SK-N-SH treated with all-trans-retinoic acid at 6 μM for 48 hours (cell line): ENCODE results near the gene LCE1E.

Source experiments
- ATAC-seq: fragments of 200-7000 bp; cut with Tn5 transposase; 3 replicates; pipeline ENCODE4 v1.9.1; 2020; ENCODE audit warnings: mild to moderate bottlenecking, moderate library complexity
- ARNTL ChIP-seq: fragments of 450-650 bp; formaldehyde crosslinking; IDR thresholded peaks from 2 replicates; pipeline ENCODE4 v1.5.0; 2020; ENCODE audit warnings: low read depth, mild to moderate bottlenecking, moderate library complexity, borderline replicate concordance
- BACH2 ChIP-seq: fragments of 250-450 bp; sonication (Bioruptor Pico); IDR thresholded peaks from 2 replicates; pipeline ENCODE4 v1.9.0; 2021; ENCODE audit warnings: mild to moderate bottlenecking, borderline replicate concordance
- CSDC2 ChIP-seq: fragments of 250-450 bp; sonication (Bioruptor Pico); IDR thresholded peaks from 2 replicates; pipeline ENCODE4 v1.5.0; 2020; ENCODE audit warnings: mild to moderate bottlenecking, moderate library complexity
- CSRNP3 ChIP-seq: fragments of 250-450 bp; sonication (Bioruptor Pico); IDR thresholded peaks from 2 replicates; pipeline ENCODE4 v1.5.1; 2021; ENCODE audit warnings: mild to moderate bottlenecking, moderate library complexity
- ESRRG ChIP-seq: fragments of 250-450 bp; sonication (Bioruptor Pico); IDR thresholded peaks from 2 replicates; pipeline ENCODE4 v1.6.1; 2021; ENCODE audit warnings: mild to moderate bottlenecking
- GLIS3 ChIP-seq: fragments of 250-450 bp; sonication (Bioruptor Pico); IDR thresholded peaks from 2 replicates; pipeline ENCODE4 v1.5.0; 2020; ENCODE audit warnings: mild to moderate bottlenecking, moderate library complexity
- ISL1 ChIP-seq: fragments of 250-450 bp; sonication (Bioruptor Pico); IDR thresholded peaks from 2 replicates; pipeline ENCODE4 v2.1.2; 2022; ENCODE audit warnings: mild to moderate bottlenecking, moderate library complexity
- OSR1 ChIP-seq: fragments of 250-450 bp; sonication (Bioruptor Pico); IDR thresholded peaks from 2 replicates; pipeline ENCODE4 v1.8.0; 2022; ENCODE audit warnings: moderate library complexity, mild to moderate bottlenecking, inconsistent platforms
- PPARA ChIP-seq: fragments of 250-450 bp; sonication (Bioruptor Pico); IDR thresholded peaks from 2 replicates; pipeline ENCODE4 v1.5.0; 2020; ENCODE audit warnings: mild to moderate bottlenecking, borderline replicate concordance
- RARB ChIP-seq: fragments of 250-450 bp; sonication (Bioruptor Pico); IDR thresholded peaks from 2 replicates; pipeline ENCODE4 v1.8.0; 2021; ENCODE audit warnings: mild to moderate bottlenecking, moderate library complexity
- TOX ChIP-seq: fragments of 250-450 bp; sonication (Bioruptor Pico); IDR thresholded peaks from 2 replicates; pipeline ENCODE4 v1.8.0; 2021; ENCODE audit warnings: mild to moderate bottlenecking, moderate library complexity, borderline replicate concordance
- ZC3H10 ChIP-seq: fragments of 250-450 bp; sonication (Bioruptor Pico); IDR thresholded peaks from 2 replicates; pipeline ENCODE4 v1.5.1; 2021; ENCODE audit warnings: mild to moderate bottlenecking, moderate library complexity
- ZFP3 ChIP-seq: fragments of 250-450 bp; sonication (Bioruptor Pico); IDR thresholded peaks from 2 replicates; pipeline ENCODE4 v1.5.0; 2020; ENCODE audit warnings: mild to moderate bottlenecking, moderate library complexity
- ZFP30 ChIP-seq: fragments of 450-650 bp; formaldehyde crosslinking; IDR thresholded peaks from 2 replicates; pipeline ENCODE4 v1.5.0; 2022; ENCODE audit warnings: mild to moderate bottlenecking, moderate library complexity
- ZNF565 ChIP-seq: fragments of 450-650 bp; formaldehyde crosslinking; conservative IDR thresholded peaks from 2 replicates; pipeline ENCODE4 v1.5.0; 2020; ENCODE audit warnings: low read depth, mild to moderate bottlenecking, moderate library complexity
- ZNF70 ChIP-seq: fragments of 450-650 bp; formaldehyde crosslinking; IDR thresholded peaks from 2 replicates; pipeline ENCODE4 v1.5.0; 2020; ENCODE audit warnings: mild to moderate bottlenecking, moderate library complexity
- ZNF8 ChIP-seq: fragments of 450-650 bp; formaldehyde crosslinking; IDR thresholded peaks from 2 replicates; pipeline ENCODE4 v1.5.0; 2020; ENCODE audit warnings: mild to moderate bottlenecking, moderate library complexity
- TF ChIP-seq, protein P1 (sequence below): fragments of 250-450 bp; sonication (Bioruptor Pico); IDR thresholded peaks from 2 replicates; pipeline ENCODE4 v1.8.0; 2020; ENCODE audit warnings: mild to moderate bottlenecking, moderate library complexity, borderline replicate concordance
- TF ChIP-seq, protein P2 (sequence below): fragments of 250-450 bp; sonication (Bioruptor Pico); IDR thresholded peaks from 2 replicates; pipeline ENCODE4 v1.8.0; 2021; ENCODE audit warnings: low read depth, mild to moderate bottlenecking, moderate library complexity, borderline replicate concordance
- TF ChIP-seq, protein P3 (sequence below): fragments of 250-450 bp; sonication (Bioruptor Pico); IDR thresholded peaks from 2 replicates; pipeline ENCODE4 v1.5.0; 2020; ENCODE audit warnings: mild to moderate bottlenecking, moderate library complexity
- TF ChIP-seq, protein P4 (sequence below): fragments of 250-450 bp; sonication (Bioruptor Pico); IDR thresholded peaks from 2 replicates; pipeline ENCODE4 v1.5.1; 2020; ENCODE audit warnings: low read depth, mild to moderate bottlenecking, moderate library complexity

The LCE1E gene

GRCh38 chr1:152757747-152758146 is 28.3 kb upstream of the LCE1E start, which contains the start of gene KPRP (continued):
- TF ChIP-seq, protein P1, sequence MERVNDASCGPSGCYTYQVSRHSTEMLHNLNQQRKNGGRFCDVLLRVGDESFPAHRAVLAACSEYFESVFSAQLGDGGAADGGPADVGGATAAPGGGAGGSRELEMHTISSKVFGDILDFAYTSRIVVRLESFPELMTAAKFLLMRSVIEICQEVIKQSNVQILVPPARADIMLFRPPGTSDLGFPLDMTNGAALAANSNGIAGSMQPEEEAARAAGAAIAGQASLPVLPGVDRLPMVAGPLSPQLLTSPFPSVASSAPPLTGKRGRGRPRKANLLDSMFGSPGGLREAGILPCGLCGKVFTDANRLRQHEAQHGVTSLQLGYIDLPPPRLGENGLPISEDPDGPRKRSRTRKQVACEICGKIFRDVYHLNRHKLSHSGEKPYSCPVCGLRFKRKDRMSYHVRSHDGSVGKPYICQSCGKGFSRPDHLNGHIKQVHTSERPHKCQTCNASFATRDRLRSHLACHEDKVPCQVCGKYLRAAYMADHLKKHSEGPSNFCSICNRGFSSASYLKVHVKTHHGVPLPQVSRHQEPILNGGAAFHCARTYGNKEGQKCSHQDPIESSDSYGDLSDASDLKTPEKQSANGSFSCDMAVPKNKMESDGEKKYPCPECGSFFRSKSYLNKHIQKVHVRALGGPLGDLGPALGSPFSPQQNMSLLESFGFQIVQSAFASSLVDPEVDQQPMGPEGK (CRISPR knock-in tag): no peak
- TF ChIP-seq ZFP3 (CRISPR knock-in tag) (no peak), ARNTL (CRISPR knock-in tag) (no peak)

- no peak for ATAC-seq
- TF ChIP-seq TOX (CRISPR knock-in tag) (no peak), ZC3H10 (no peak), BACH2 (CRISPR knock-in tag) (no peak), CSDC2 (CRISPR knock-in tag) (no peak), ZNF8 (CRISPR knock-in tag) (no peak)
- TF ChIP-seq, protein P2, sequence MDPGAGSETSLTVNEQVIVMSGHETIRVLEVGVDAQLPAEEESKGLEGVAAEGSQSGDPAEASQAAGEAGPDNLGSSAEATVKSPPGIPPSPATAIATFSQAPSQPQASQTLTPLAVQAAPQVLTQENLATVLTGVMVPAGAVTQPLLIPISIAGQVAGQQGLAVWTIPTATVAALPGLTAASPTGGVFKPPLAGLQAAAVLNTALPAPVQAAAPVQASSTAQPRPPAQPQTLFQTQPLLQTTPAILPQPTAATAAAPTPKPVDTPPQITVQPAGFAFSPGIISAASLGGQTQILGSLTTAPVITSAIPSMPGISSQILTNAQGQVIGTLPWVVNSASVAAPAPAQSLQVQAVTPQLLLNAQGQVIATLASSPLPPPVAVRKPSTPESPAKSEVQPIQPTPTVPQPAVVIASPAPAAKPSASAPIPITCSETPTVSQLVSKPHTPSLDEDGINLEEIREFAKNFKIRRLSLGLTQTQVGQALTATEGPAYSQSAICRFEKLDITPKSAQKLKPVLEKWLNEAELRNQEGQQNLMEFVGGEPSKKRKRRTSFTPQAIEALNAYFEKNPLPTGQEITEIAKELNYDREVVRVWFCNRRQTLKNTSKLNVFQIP: no peak
- TF ChIP-seq, all 23 proteins: peak for 0
These were observed 27.4 kb upstream of the LCE1E start for GRCh38 chr1:152758636-152759035.

- TF ChIP-seq ESRRG (CRISPR knock-in tag): no peak
- no peak for TF ChIP-seq CSRNP3 (CRISPR knock-in tag)
- TF ChIP-seq BACH2 (CRISPR knock-in tag): no peak
- TF ChIP-seq PPARA (CRISPR knock-in tag): no peak
- TF ChIP-seq, protein P2: no peak
- TF ChIP-seq GLIS3 (CRISPR knock-in tag): no peak
- no peak for TF ChIP-seq RARB (CRISPR knock-in tag)
- no peak for TF ChIP-seq ISL1
- TF ChIP-seq ZFP30 (CRISPR knock-in tag): no peak
- TF ChIP-seq, protein P3, sequence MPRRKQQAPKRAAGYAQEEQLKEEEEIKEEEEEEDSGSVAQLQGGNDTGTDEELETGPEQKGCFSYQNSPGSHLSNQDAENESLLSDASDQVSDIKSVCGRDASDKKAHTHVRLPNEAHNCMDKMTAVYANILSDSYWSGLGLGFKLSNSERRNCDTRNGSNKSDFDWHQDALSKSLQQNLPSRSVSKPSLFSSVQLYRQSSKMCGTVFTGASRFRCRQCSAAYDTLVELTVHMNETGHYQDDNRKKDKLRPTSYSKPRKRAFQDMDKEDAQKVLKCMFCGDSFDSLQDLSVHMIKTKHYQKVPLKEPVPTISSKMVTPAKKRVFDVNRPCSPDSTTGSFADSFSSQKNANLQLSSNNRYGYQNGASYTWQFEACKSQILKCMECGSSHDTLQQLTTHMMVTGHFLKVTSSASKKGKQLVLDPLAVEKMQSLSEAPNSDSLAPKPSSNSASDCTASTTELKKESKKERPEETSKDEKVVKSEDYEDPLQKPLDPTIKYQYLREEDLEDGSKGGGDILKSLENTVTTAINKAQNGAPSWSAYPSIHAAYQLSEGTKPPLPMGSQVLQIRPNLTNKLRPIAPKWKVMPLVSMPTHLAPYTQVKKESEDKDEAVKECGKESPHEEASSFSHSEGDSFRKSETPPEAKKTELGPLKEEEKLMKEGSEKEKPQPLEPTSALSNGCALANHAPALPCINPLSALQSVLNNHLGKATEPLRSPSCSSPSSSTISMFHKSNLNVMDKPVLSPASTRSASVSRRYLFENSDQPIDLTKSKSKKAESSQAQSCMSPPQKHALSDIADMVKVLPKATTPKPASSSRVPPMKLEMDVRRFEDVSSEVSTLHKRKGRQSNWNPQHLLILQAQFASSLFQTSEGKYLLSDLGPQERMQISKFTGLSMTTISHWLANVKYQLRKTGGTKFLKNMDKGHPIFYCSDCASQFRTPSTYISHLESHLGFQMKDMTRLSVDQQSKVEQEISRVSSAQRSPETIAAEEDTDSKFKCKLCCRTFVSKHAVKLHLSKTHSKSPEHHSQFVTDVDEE (CRISPR knock-in tag): no peak
- TF ChIP-seq, protein P4, sequence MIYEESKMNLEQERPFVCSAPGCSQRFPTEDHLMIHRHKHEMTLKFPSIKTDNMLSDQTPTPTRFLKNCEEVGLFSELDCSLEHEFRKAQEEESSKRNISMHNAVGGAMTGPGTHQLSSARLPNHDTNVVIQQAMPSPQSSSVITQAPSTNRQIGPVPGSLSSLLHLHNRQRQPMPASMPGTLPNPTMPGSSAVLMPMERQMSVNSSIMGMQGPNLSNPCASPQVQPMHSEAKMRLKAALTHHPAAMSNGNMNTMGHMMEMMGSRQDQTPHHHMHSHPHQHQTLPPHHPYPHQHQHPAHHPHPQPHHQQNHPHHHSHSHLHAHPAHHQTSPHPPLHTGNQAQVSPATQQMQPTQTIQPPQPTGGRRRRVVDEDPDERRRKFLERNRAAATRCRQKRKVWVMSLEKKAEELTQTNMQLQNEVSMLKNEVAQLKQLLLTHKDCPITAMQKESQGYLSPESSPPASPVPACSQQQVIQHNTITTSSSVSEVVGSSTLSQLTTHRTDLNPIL: no peak
- TF ChIP-seq ZFP3 (CRISPR knock-in tag): no peak
- TF ChIP-seq ZNF565: no peak
- TF ChIP-seq ZNF70: no peak
- TF ChIP-seq OSR1 (CRISPR knock-in tag): no peak
- TF ChIP-seq, protein P1 (CRISPR knock-in tag): no peak
- no peak for ATAC-seq
These were observed 26.4 kb upstream of the LCE1E start for GRCh38 chr1:152759453-152760173.
